Mucosa of descending colon (tissue), 3 donors: Measurements from ENCODE around the gene SLIT3. TPM values are rescaled to one million over a fixed set of nuclear protein-coding genes. Genes with fewer than 3 reads are reported as not detected.

Experiments
- ATAC-seq: fragments of 200-7000 bp; cut with Tn5 transposase; one replicate; pipeline ENCODE4 v1.9.1; 2020; ENCODE audit warnings: mild to moderate bottlenecking, moderate library complexity
- DNase-seq, 3 donors: peaks; one replicate each; pipeline ENCODE4 v3.0.0-alpha.2; 2020
- H3K36me3 ChIP-seq: fragments of 200-600 bp; one replicate; pipeline ENCODE4 v1.8.0; 2021; ENCODE audit warnings: low read depth, mild to moderate bottlenecking
- H3K4me1 ChIP-seq: fragments of 200-600 bp; one replicate; pipeline ENCODE4 v1.8.0; 2021; ENCODE audit warnings: low read depth, mild to moderate bottlenecking
- H3K4me3 ChIP-seq: fragments of 200-600 bp; one replicate; pipeline ENCODE4 v1.8.0; 2021; ENCODE audit warnings: mild to moderate bottlenecking
- H3K9me3 ChIP-seq: fragments of 200-600 bp; one replicate; pipeline ENCODE4 v1.8.0; 2021; ENCODE audit warnings: mild to moderate bottlenecking
- intact Hi-C, 2 donors: fragments of 100-400 bp; cut with DNase I in 1 of 2; cut with micrococcal nuclease in 1 of 2; formaldehyde crosslinking; loops; one replicate each; pipeline versions ENCODE4 v1.11.0 to v1.11.1; 2022; cut with DNase I, micrococcal nuclease
- total RNA-seq, 3 donors: library from RNA; stranded (reverse); fragmentation: NEBNext Ultra II Directional in 2 of 3; extraction: Animal tissue kit (Norgen Biotek cat#: 25700) in 2 of 3; gene quantifications; one replicate each; pipeline versions ENCODE4 v1.2.1 to v1.2.4, GENCODE V29; 2021 to 2023
- TF ChIP-seq, protein P1 (sequence below): fragments of 200-600 bp; IDR thresholded peaks from one replicate; pipeline ENCODE4 v1.8.0; 2022; ENCODE audit warnings: antibody characterized with exemption, mild to moderate bottlenecking
- donor health status: DM: no; HTN: no; CAD: no; lungs with moderate emphysema.
- donor health status: DM: no; HTN: no; CAD: no.
- donor health status: DM: no; HTN: yes; CAD: no.

The SLIT3 gene
- total RNA-seq, 3 donors from 2014 or later, result 4.2 to 25.5 (median 16.1) TPM

DNA sequence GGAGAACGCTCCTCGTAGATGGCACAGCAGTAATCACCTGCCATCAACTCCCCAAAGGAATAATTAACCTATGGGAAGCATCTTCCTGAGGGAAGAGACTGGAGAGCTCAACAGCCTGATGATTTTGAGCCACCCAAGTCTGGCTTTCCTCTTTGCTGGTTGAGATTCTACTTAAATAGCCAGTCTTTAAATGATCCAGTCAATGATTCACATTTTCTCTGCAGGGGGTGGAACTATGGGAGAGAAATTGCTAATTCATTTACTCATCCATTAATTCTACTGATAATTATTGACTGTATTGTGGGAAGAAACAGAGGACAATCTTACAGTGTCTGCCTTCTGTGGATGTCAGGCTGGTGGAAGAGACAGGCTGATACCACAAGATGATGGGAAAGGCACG, 366.8 kb downstream of the SLIT3 start:
- TF ChIP-seq, protein P1, sequence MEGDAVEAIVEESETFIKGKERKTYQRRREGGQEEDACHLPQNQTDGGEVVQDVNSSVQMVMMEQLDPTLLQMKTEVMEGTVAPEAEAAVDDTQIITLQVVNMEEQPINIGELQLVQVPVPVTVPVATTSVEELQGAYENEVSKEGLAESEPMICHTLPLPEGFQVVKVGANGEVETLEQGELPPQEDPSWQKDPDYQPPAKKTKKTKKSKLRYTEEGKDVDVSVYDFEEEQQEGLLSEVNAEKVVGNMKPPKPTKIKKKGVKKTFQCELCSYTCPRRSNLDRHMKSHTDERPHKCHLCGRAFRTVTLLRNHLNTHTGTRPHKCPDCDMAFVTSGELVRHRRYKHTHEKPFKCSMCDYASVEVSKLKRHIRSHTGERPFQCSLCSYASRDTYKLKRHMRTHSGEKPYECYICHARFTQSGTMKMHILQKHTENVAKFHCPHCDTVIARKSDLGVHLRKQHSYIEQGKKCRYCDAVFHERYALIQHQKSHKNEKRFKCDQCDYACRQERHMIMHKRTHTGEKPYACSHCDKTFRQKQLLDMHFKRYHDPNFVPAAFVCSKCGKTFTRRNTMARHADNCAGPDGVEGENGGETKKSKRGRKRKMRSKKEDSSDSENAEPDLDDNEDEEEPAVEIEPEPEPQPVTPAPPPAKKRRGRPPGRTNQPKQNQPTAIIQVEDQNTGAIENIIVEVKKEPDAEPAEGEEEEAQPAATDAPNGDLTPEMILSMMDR, result no peak
- no peaks in the 10 kb centered on the region for H3K36me3 ChIP-seq
- ATAC-seq (no peak), DNase-seq (no peak)
- intact Hi-C loops, result no loop called here
- H3K4me1 ChIP-seq, result no peaks in the 10 kb centered on the region
- no peaks in the 10 kb centered on the region for H3K9me3 ChIP-seq
- no peak overlapping the region for H3K4me3 ChIP-seq

GRCh38 chr5:168932400-168933189, 368.3 kb downstream of the SLIT3 start:
- no peaks in the 10 kb centered on the region for H3K4me1 ChIP-seq
- ATAC-seq (no peak), DNase-seq (no peak)
- no peaks in the 10 kb centered on the region for H3K36me3 ChIP-seq
- H3K4me3 ChIP-seq, result no peak overlapping the region
- intact Hi-C loops, result no loop called here
- H3K9me3 ChIP-seq, result no peaks in the 10 kb centered on the region
- TF ChIP-seq, protein P1, result no peak

- Histone ChIP-seq H3K4me1 (no peaks in the 10 kb centered on the region), H3K9me3 (no peaks in the 10 kb centered on the region), H3K4me3 (no peak overlapping the region), H3K36me3 (no peaks in the 10 kb centered on the region)
- TF ChIP-seq, protein P1, result no peak
- DNase-seq (no peak), ATAC-seq (peak; percentile 24)
- intact Hi-C loops, result no loop called here
These were observed 369.1 kb downstream of the SLIT3 start for GRCh38 chr5:168931638-168932345.

DNA sequence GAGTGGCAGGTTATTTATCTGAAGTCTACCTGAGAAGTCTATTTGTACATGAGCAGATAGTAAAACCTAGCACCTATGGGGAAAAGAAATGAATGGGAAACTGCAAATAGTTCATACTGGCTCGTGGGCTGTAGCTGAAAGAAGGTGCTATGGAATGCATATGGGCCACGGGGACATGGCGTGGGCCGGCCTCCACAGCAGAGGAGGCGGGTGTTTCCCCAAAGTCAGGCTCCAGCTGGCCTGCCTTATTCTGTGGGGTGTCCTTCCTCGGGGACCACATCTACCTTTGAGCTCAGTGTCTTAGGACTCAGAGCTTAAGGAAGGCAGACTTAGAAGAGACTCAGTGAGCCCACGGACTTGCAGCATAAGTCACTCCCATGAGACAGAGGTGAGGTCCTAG, 371.3 kb downstream of the SLIT3 start:
- TF ChIP-seq, protein P1, result no peak
- H3K9me3 ChIP-seq, result no peaks in the 10 kb centered on the region
- intact Hi-C loops, result no loop called here
- no peak overlapping the region for H3K4me3 ChIP-seq
- DNase-seq (no peak), ATAC-seq (no peak)
- no peaks in the 10 kb centered on the region for H3K36me3 ChIP-seq
- H3K4me1 ChIP-seq, result no peaks in the 10 kb centered on the region

GRCh38 chr5:168925160-168925559, 375.8 kb downstream of the SLIT3 start:
- Histone ChIP-seq H3K4me1 (no peaks in the 10 kb centered on the region), H3K9me3 (no peaks in the 10 kb centered on the region), H3K4me3 (no peak overlapping the region), H3K36me3 (no peaks in the 10 kb centered on the region)
- DNase-seq (no peak), ATAC-seq (no peak)
- intact Hi-C loops, result no loop called here
- TF ChIP-seq, protein P1, result no peak
